OCI-LY1 (cell line): ENCODE data around the gene D2HGDH.

ENCODE experiments used
- H2AFZ ChIP-seq: fragments of 200-600 bp; sonication (generic), shearing (Covaris generic); 2 replicates; pipeline ENCODE4 v1.6.0; 2014; ENCODE audit warnings: antibody characterized with exemption, mild to moderate bottlenecking, low read length
- H3F3A ChIP-seq: fragments of 200-600 bp; sonication (generic), shearing (Covaris generic); 2 replicates; pipeline ENCODE4 v1.6.0; 2014; ENCODE audit warnings: mild to moderate bottlenecking, antibody characterized with exemption, low read length, moderate library complexity; ENCODE audit not compliant: insufficient read depth
- H3K27ac ChIP-seq: fragments of 200-600 bp; sonication (generic); 2 replicates; pipeline ENCODE4 v1.5.1; 2014; ENCODE audit warnings: low read length, mixed run types, mild to moderate bottlenecking, low read depth; ENCODE audit not compliant: poor library complexity, severe bottlenecking
- H3K27me3 ChIP-seq: fragments of 200-600 bp; sonication (generic); 2 replicates; pipeline ENCODE4 v1.6.0; 2014; ENCODE audit warnings: antibody characterized with exemption, mild to moderate bottlenecking, low read length, moderate library complexity; ENCODE audit not compliant: insufficient read depth
- H3K36me3 ChIP-seq: fragments of 200-600 bp; sonication (generic); 2 replicates; pipeline ENCODE4 v1.6.1; 2014; ENCODE audit warnings: mild to moderate bottlenecking, antibody characterized with exemption, low read length, moderate library complexity, mixed read lengths; ENCODE audit not compliant: insufficient read depth
- H3K4me1 ChIP-seq: fragments of 200-600 bp; sonication (generic); 2 replicates; pipeline ENCODE4 v1.5.1; 2014; ENCODE audit warnings: mild to moderate bottlenecking, low read length, moderate library complexity; ENCODE audit not compliant: insufficient read depth, severe bottlenecking
- H3K4me2 ChIP-seq: fragments of 200-600 bp; sonication (generic), shearing (Covaris generic); 2 replicates; pipeline ENCODE4 v1.6.1; 2014; ENCODE audit warnings: low read length
- H3K4me3 ChIP-seq: fragments of 200-600 bp; sonication (generic); 2 replicates; pipeline ENCODE4 v1.5.1; 2014; ENCODE audit warnings: low read length, low read depth, mild to moderate bottlenecking, mixed read lengths; ENCODE audit not compliant: poor library complexity, severe bottlenecking
- H3K79me2 ChIP-seq: fragments of 200-600 bp; shearing (Covaris generic); 2 replicates; pipeline ENCODE4 v1.6.1; 2016; ENCODE audit warnings: mixed run types, low read length, mixed read lengths; ENCODE audit not compliant: insufficient read depth
- H3K9ac ChIP-seq: fragments of 200-600 bp; sonication (generic), shearing (Covaris generic); 2 replicates; pipeline ENCODE4 v1.6.1; 2014; ENCODE audit warnings: mild to moderate bottlenecking, low read length, mixed read lengths
- H3K9me2 ChIP-seq: fragments of 200-600 bp; sonication (generic), shearing (Covaris generic); 2 replicates; pipeline ENCODE4 v1.6.1; 2014; ENCODE audit warnings: low read depth, mild to moderate bottlenecking, low read length, mixed read lengths
- H3K9me3 ChIP-seq: fragments of 200-600 bp; shearing (Covaris generic); 2 replicates; pipeline ENCODE4 v1.6.1; 2014; ENCODE audit warnings: low read length, mixed read lengths
- H4K20me1 ChIP-seq: fragments of 200-600 bp; sonication (generic), shearing (Covaris generic); 2 replicates; pipeline ENCODE4 v1.6.0; 2016; ENCODE audit warnings: mild to moderate bottlenecking, low read length; ENCODE audit not compliant: insufficient read depth
- EZH2 ChIP-seq: fragments of 200-600 bp; sonication (generic), shearing (Covaris generic); IDR thresholded peaks from 2 replicates; pipeline ENCODE4 v1.8.0; 2017; ENCODE audit warnings: borderline replicate concordance, mixed run types, mild to moderate bottlenecking, antibody characterized with exemption, low read length, moderate library complexity, mixed read lengths
- TF ChIP-seq, protein P1 (sequence below): fragments of 200-600 bp; sonication (generic), shearing (Covaris generic); IDR thresholded peaks from 2 replicates; pipeline ENCODE4 v1.5.1; 2017; ENCODE audit warnings: mild to moderate bottlenecking, antibody characterized with exemption, low read length, moderate library complexity, mixed read lengths

D2HGDH gene

DNA sequence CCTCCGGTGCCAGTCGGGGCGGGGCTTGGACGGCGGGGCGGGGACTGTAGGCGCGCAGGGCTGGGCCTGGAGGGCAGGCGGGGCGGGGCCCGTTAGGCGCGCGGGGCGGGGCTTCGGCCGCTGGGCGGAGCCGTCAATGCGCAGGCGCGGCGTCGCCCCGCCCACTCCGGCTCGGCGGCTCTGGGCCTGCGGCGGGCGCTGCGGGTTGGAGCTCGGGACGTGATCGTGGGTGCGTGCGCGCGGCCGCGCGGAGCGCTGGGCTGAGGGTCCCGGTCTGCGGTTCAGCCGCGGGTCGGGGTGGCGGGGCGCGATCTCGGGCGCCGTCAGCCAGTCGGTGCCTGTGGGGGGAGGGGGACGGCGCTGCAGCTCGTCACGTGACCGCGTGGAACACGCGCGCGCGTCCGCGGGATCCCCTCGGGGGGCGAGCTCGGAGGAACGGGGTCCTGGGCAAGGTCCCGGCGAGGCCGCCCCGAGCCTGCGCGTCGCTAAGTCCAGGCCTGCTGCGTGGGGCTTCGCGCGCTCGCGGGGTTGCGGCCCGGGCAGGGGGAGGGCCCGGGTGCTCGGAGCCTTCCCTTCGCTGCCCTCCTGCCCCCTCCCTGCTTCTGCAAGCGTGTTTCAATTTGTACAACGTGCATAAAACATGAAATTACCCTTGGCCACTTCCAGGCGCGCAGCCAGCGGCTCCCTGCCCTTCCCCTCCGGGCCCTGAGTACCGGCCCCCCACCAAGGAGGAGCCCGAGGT lies at the start of gene D2HGDH:
Gene D2HGDH (plus strand): TSS at position 164 of the 742 bp plus-strand sequence. CDS start 595 bp downstream, outside the sequence.
- H2AFZ ChIP-seq: no peak within 1 kb of the TSS
- no peaks in the 10 kb centered on the region for H3K27me3 ChIP-seq
- peaks cover 13% of the 10 kb centered on the region; the same call in 1 of the 2 replicates for H3K36me3 ChIP-seq
- H4K20me1 ChIP-seq: no peaks in the 10 kb centered on the region
- H3K27ac ChIP-seq: peak within 1 kb of the TSS; percentile 15
- H3F3A ChIP-seq: no peaks in the 10 kb centered on the region
- TF ChIP-seq EZH2: no peak
- TF ChIP-seq, protein P1, sequence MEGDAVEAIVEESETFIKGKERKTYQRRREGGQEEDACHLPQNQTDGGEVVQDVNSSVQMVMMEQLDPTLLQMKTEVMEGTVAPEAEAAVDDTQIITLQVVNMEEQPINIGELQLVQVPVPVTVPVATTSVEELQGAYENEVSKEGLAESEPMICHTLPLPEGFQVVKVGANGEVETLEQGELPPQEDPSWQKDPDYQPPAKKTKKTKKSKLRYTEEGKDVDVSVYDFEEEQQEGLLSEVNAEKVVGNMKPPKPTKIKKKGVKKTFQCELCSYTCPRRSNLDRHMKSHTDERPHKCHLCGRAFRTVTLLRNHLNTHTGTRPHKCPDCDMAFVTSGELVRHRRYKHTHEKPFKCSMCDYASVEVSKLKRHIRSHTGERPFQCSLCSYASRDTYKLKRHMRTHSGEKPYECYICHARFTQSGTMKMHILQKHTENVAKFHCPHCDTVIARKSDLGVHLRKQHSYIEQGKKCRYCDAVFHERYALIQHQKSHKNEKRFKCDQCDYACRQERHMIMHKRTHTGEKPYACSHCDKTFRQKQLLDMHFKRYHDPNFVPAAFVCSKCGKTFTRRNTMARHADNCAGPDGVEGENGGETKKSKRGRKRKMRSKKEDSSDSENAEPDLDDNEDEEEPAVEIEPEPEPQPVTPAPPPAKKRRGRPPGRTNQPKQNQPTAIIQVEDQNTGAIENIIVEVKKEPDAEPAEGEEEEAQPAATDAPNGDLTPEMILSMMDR: no peak
- peaks cover 17% of the 10 kb centered on the region for H3K4me1 ChIP-seq
- peak within 1 kb of the TSS; percentile 90 for H3K4me3 ChIP-seq
- peak within 1 kb of the TSS; percentile 86 for H3K4me2 ChIP-seq
- no peaks in the 10 kb centered on the region for H3K9me2 ChIP-seq
- H3K9ac ChIP-seq: peak within 1 kb of the TSS; percentile 74
- H3K79me2 ChIP-seq: no peaks in the 10 kb centered on the region
- H3K9me3 ChIP-seq: no peaks in the 10 kb centered on the region

DNA sequence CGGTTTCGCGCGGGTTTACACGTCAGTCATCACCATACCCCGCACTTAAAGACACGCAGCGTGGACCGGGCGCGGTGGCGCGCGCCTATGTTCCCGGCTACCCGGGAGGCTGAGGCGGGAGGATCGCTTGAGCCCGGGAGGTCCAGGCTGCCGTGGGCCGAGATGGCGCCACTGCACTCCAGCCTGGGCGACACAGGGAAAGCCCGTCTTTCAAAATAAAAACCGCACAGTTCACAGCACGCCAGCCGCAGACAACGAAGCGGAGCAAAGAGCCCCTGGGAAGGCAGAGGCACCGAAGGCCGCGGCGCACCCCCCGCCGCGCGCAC lies 48.1 kb upstream of the D2HGDH start:
- Histone ChIP-seq H3K9me3 (no peaks in the 10 kb centered on the region), H4K20me1 (no peaks in the 10 kb centered on the region), H3K4me1 (peaks cover 25% of the 10 kb centered on the region), H3K9me2 (no peaks in the 10 kb centered on the region), H2AFZ (no peak overlapping the region), H3K36me3 (peaks cover 59% of the 10 kb centered on the region), H3K9ac (peak overlapping the region; percentile 97), H3F3A (no peaks in the 10 kb centered on the region), H3K4me3 (peak overlapping the region; percentile 95), H3K79me2 (peaks cover 28% of the 10 kb centered on the region), H3K27me3 (no peaks in the 10 kb centered on the region), H3K27ac (peak overlapping the region; percentile 26), H3K4me2 (peak overlapping the region; percentile 94)
- no peak for TF ChIP-seq EZH2
- TF ChIP-seq, protein P1: no peak

DNA sequence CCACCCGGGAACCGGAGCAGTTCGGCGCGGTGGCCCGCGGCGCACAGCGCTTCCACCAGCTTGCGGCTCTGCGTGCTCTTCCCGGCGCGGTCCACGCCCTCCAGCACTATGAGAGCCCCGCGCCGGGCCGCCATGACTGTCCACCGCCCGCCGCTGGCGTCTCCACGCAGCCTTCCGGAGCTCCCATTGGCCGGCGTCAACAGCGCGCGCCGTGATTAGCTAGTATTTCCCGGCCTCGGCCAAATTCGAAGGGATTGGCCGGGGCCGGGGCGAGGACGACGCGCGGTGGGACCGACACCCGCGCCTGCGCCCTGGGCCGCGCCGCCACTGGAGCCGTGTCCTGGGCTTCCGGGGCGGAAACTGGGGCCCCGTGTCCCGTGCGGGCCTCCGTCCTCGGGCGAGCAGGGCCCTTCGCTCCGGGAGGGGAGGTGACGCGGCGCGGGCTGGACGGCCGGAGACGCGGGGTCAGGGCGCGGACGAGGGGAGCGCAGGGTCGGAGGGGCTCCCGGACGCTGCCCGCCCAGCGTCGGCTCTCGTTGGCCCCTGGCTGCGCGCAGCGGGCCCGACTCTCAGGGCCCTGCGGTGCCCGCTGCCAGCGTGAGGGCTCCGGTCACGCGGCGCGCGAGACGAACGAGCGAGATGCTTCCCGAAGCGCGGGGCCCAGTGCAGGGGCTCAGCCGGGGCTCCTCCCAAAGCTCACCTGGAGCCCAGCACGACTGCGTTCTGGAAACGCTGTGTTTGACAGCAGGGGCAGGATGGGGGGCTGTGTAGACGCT lies 47.6 kb upstream of the D2HGDH start, which contains the start of gene DTYMK:
Gene DTYMK (minus strand): TSS at position 166 of the 776 bp plus-strand sequence. CDS start 32 bp downstream, at position 134.
- peak within 1 kb of the TSS; percentile 99 for H3K4me2 ChIP-seq
- H3K36me3 ChIP-seq: peaks cover 59% of the 10 kb centered on the region
- peak within 1 kb of the TSS; percentile 97 for H3K9ac ChIP-seq
- H3K27me3 ChIP-seq: no peaks in the 10 kb centered on the region
- H3F3A ChIP-seq: no peaks in the 10 kb centered on the region
- no peak within 1 kb of the TSS for H2AFZ ChIP-seq
- H3K9me3 ChIP-seq: no peaks in the 10 kb centered on the region
- TF ChIP-seq, protein P1: no peak
- no peak for TF ChIP-seq EZH2
- peaks cover 28% of the 10 kb centered on the region for H3K79me2 ChIP-seq
- H3K4me1 ChIP-seq: peaks cover 25% of the 10 kb centered on the region
- peak within 1 kb of the TSS; percentile 95 for H3K4me3 ChIP-seq
- peak within 1 kb of the TSS; percentile 54 for H3K27ac ChIP-seq
- no peaks in the 10 kb centered on the region for H4K20me1 ChIP-seq
- H3K9me2 ChIP-seq: no peaks in the 10 kb centered on the region
